Endodermal cell (in vitro differentiated cells): Measurements from ENCODE around the gene RGS7. TPM values are rescaled to one million over a fixed set of nuclear protein-coding genes. Genes with fewer than 3 reads are reported as not detected.

Experiments
- DNase-seq: peaks from one replicate; pipeline ENCODE4 v3.0.0-alpha.2; 2017
- H3K27ac ChIP-seq: 2 replicates; pipeline ENCODE4 v1.5.1; 2013; ENCODE audit warnings: mild to moderate bottlenecking, low read depth, low read length, moderate library complexity
- H3K27me3 ChIP-seq: 2 replicates; pipeline ENCODE4 v1.6.1; 2013; ENCODE audit warnings: mild to moderate bottlenecking, low read length, moderate library complexity; ENCODE audit not compliant: insufficient read depth, control insufficient read depth, poor library complexity, severe bottlenecking
- H3K36me3 ChIP-seq: 2 replicates; pipeline ENCODE4 v1.7.0; 2013; ENCODE audit warnings: mild to moderate bottlenecking, low read length, moderate library complexity; ENCODE audit not compliant: control insufficient read depth, insufficient read depth
- H3K4me1 ChIP-seq: one replicate; pipeline ENCODE4 v1.7.0; 2013; ENCODE audit warnings: low read length; ENCODE audit not compliant: control insufficient read depth, insufficient read depth
- H3K4me3 ChIP-seq: 2 replicates; pipeline ENCODE4 v1.5.1; 2013; ENCODE audit warnings: mild to moderate bottlenecking, low read length, moderate library complexity
- H3K9ac ChIP-seq: 2 replicates; pipeline ENCODE4 v1.6.1; 2013; ENCODE audit warnings: mild to moderate bottlenecking, low read length, moderate library complexity; ENCODE audit not compliant: poor library complexity, severe bottlenecking; ENCODE audit errors: extremely low read depth
- H3K9me3 ChIP-seq: 2 replicates; pipeline ENCODE4 v1.6.1; 2013; ENCODE audit warnings: mild to moderate bottlenecking, low read length, moderate library complexity; ENCODE audit not compliant: control insufficient read depth
- H3K27ac Mint-ChIP-seq: 2 replicates; pipeline ENCODE4 v1.8.0; 2020; ENCODE audit warnings: mixed read lengths
- H3K27me3 Mint-ChIP-seq: 2 replicates; pipeline ENCODE4 v1.8.0; 2021; ENCODE audit warnings: mild to moderate bottlenecking, mixed read lengths; ENCODE audit not compliant: insufficient read depth
- H3K36me3 Mint-ChIP-seq: 2 replicates; pipeline ENCODE4 v1.8.0; 2020; ENCODE audit warnings: low read depth, mixed read lengths
- H3K4me1 Mint-ChIP-seq: 2 replicates; pipeline ENCODE4 v1.8.0; 2020; ENCODE audit warnings: mixed read lengths
- H3K4me3 Mint-ChIP-seq: 2 replicates; pipeline ENCODE4 v1.8.0; 2020; ENCODE audit warnings: mild to moderate bottlenecking, moderate library complexity, mixed read lengths
- H3K9me3 Mint-ChIP-seq: 2 replicates; pipeline ENCODE4 v1.8.0; 2020; ENCODE audit warnings: mild to moderate bottlenecking, mixed read lengths
- WGBS, 2 experiments: methylation state at CpG; one replicate each; pipeline versions ENCODE4 v1.1.5 to v1.1.7; 2013; ENCODE audit warnings: missing lambda C conversion rate in 2 of 2, mixed read lengths in 1 of 2; ENCODE audit not compliant: insufficient coverage in 1 of 2, insufficient read length in 1 of 2; 5-methylcytosine and 5-hydroxymethylcytosine counted together
- total RNA-seq, 2 donors: library from RNA; stranded (reverse); fragmentation: NEBNext Ultra II Directional in 1 of 2; extraction: Animal tissue kit (Norgen Biotek cat#: 25700) in 1 of 2; gene quantifications; 2 replicates in 1 of 2; 3 replicates in 1 of 2; pipeline ENCODE4 v1.2.1, GENCODE V29; 2021
- TF ChIP-seq, protein P1 (sequence below): fragments of 200-600 bp; sonication (generic); conservative IDR thresholded peaks from 2 replicates; pipeline ENCODE4 v1.5.0; 2021; ENCODE audit warnings: antibody characterized with exemption, mild to moderate bottlenecking

The RGS7 gene
- total RNA-seq, 2 donors from 2014 or later: 1.0 to 1.1 TPM

DNA sequence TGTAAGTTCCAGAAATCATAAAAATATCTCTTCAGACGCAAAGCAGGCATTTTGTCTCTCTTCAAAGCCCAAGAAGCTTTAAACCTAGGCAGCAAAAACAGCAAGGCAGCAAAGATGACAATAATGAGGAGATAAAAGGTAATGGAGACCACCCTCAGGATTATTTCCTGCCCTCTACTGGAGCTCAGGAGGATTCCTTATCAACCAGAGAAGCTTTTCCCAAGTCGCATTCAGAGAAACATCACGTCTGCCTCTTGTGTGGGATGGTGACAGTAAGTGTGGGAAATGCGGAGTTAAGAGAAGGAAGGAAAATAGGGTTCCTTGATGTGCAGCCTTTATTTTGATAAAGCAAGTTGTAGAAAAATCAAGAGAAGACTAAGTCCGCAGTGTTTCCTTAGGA lies 365.8 kb downstream of the RGS7 start:
- no peak for DNase-seq
- H3K27ac ChIP-seq: no peak overlapping the region

DNA sequence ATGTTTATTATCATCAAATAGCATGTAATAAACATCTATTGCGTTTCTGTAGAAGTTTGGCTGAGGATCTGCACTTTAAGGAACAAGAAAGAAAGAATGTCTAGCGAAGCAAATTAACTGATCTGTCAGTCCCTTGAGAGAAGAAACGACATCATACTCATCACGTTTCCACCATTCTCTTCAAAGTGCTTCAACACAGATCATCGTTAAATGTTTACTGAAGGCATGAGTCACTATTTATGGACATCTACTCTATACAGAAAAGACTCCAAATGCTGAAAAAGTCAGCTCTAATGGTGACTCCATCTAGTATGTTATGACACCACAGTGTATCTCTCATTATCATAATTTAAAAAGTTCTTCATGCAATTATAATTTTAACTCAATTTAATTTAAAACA lies 369.1 kb downstream of the RGS7 start:
- Histone ChIP-seq H3K4me1 (no peaks in the 10 kb centered on the region), H3K9ac (no peak overlapping the region), H3K27me3 (no peaks in the 10 kb centered on the region), H3K36me3 (no peaks in the 10 kb centered on the region), H3K4me3 (no peak overlapping the region), H3K9me3 (no peaks in the 10 kb centered on the region), H3K27ac (no peak overlapping the region)
- WGBS, 2 experiments: 92 to 100% methylated on average over 2 to 5 of the region's 5 CpGs
- Mint-ChIP-seq H3K36me3 (no peaks in the 10 kb centered on the region), H3K4me3 (no peak overlapping the region), H3K4me1 (peaks cover 4% of the 10 kb centered on the region), H3K27ac (no peak overlapping the region), H3K9me3 (peaks cover 6% of the 10 kb centered on the region), H3K27me3 (no peaks in the 10 kb centered on the region)
- TF ChIP-seq, protein P1, sequence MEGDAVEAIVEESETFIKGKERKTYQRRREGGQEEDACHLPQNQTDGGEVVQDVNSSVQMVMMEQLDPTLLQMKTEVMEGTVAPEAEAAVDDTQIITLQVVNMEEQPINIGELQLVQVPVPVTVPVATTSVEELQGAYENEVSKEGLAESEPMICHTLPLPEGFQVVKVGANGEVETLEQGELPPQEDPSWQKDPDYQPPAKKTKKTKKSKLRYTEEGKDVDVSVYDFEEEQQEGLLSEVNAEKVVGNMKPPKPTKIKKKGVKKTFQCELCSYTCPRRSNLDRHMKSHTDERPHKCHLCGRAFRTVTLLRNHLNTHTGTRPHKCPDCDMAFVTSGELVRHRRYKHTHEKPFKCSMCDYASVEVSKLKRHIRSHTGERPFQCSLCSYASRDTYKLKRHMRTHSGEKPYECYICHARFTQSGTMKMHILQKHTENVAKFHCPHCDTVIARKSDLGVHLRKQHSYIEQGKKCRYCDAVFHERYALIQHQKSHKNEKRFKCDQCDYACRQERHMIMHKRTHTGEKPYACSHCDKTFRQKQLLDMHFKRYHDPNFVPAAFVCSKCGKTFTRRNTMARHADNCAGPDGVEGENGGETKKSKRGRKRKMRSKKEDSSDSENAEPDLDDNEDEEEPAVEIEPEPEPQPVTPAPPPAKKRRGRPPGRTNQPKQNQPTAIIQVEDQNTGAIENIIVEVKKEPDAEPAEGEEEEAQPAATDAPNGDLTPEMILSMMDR: no peak
- no peak for DNase-seq

More for the DNA sequence above, 365.8 kb downstream of the RGS7 start:
- Mint-ChIP-seq H3K4me1 (peaks cover 3% of the 10 kb centered on the region), H3K36me3 (no peaks in the 10 kb centered on the region), H3K9me3 (peaks cover 6% of the 10 kb centered on the region), H3K4me3 (no peak overlapping the region), H3K27ac (no peak overlapping the region), H3K27me3 (no peaks in the 10 kb centered on the region)
- TF ChIP-seq, protein P1: peak; percentile 57
- Histone ChIP-seq H3K9me3 (no peaks in the 10 kb centered on the region), H3K4me1 (no peaks in the 10 kb centered on the region), H3K4me3 (no peak overlapping the region), H3K36me3 (no peaks in the 10 kb centered on the region), H3K9ac (no peak overlapping the region), H3K27me3 (no peaks in the 10 kb centered on the region)
- 80 to 93% methylated on average over 2 to 5 of the region's 5 CpGs for WGBS, 2 experiments

DNA sequence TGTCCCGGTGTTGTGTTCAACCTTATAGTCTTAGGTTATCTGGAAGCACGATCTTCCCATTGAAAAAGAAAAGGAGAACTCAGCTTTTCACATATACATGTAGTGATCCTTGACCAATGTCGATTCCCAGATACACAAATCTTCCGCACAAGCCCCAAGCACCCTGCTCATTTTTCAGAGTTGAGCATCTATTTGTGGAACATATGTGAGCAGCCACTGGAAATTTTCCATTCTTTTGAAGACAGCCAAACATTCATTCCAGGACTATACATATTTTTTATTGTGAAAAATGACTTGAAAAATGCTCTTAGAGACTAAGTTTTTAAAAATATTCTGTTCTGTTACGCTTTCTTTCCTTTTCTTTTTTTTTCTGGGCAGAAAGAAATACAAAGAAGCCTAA lies 371.9 kb downstream of the RGS7 start:
- no peak overlapping the region for H3K27ac Mint-ChIP-seq
- no peak for DNase-seq
- 93 to 94% methylated on average over 3 to 5 of the region's 5 CpGs for WGBS, 2 experiments
- Histone ChIP-seq H3K4me1 (no peaks in the 10 kb centered on the region), H3K27ac (no peak overlapping the region), H3K4me3 (no peak overlapping the region), H3K36me3 (no peaks in the 10 kb centered on the region), H3K9ac (no peak overlapping the region), H3K27me3 (no peaks in the 10 kb centered on the region), H3K9me3 (no peaks in the 10 kb centered on the region)
- H3K4me3 Mint-ChIP-seq: no peak overlapping the region
- H3K27me3 Mint-ChIP-seq: no peaks in the 10 kb centered on the region
- no peaks in the 10 kb centered on the region for H3K36me3 Mint-ChIP-seq
- TF ChIP-seq, protein P1: no peak
- H3K4me1 Mint-ChIP-seq: peaks cover 1% of the 10 kb centered on the region
- H3K9me3 Mint-ChIP-seq: no peaks in the 10 kb centered on the region
